Natural killer cell (primary cell): Measurements from ENCODE around the gene CLCN4. TPM values are rescaled to one million over a fixed set of nuclear protein-coding genes. Genes with fewer than 3 reads are reported as not detected.
A peak's percentile ranks its signal among the peaks of the same experiment; 100 is the strongest.

Source experiments
- ATAC-seq, 3 donors: fragments of 150-1000 bp in 2 of 3; fragments of 200-7000 bp in 1 of 3; cut with Tn5 transposase; 1 replicate in 1 of 3; 2 replicates in 2 of 3; pipeline ENCODE4 v1.10.0; 2021; ENCODE audit warnings: mild to moderate bottlenecking in 2 of 3, moderate library complexity in 2 of 3
- DNase-seq, 2 donors: peaks; one replicate each; pipeline versions ENCODE4 v3.0.0 to v3.0.0-alpha.2; 2013 to 2021; ENCODE audit warnings: mixed read lengths in 1 of 2
- H3K27ac ChIP-seq: one replicate; pipeline ENCODE4 v1.5.1; 2013; ENCODE audit warnings: mild to moderate bottlenecking, low read length
- H3K27me3 ChIP-seq: one replicate; pipeline ENCODE4 v1.6.1; 2013; ENCODE audit warnings: low read length; ENCODE audit not compliant: control insufficient read depth, insufficient read depth
- H3K36me3 ChIP-seq: one replicate; pipeline ENCODE4 v1.6.1; 2013; ENCODE audit warnings: low read length; ENCODE audit not compliant: control insufficient read depth, insufficient read depth
- H3K4me1 ChIP-seq: one replicate; pipeline ENCODE4 v1.6.1; 2013; ENCODE audit warnings: low read length; ENCODE audit not compliant: control insufficient read depth, insufficient read depth
- H3K4me3 ChIP-seq: one replicate; pipeline ENCODE4 v1.5.1; 2013; ENCODE audit warnings: low read length
- H3K9me3 ChIP-seq: one replicate; pipeline ENCODE4 v1.6.1; 2013; ENCODE audit warnings: low read length; ENCODE audit not compliant: control insufficient read depth, insufficient read depth
- H3K27ac Mint-ChIP-seq, 2 donors: one replicate each; pipeline ENCODE4 v1.8.0; 2022; ENCODE audit warnings: mild to moderate bottlenecking in 2 of 2, mixed read lengths in 2 of 2, moderate library complexity in 1 of 2
- H3K27me3 Mint-ChIP-seq, 2 donors: one replicate each; pipeline ENCODE4 v1.8.0; 2022; ENCODE audit warnings: low read depth in 2 of 2, mixed read lengths in 2 of 2
- H3K36me3 Mint-ChIP-seq: one replicate; pipeline ENCODE4 v1.8.0; 2022; ENCODE audit warnings: mixed read lengths
- H3K4me1 Mint-ChIP-seq, 2 donors: one replicate each; pipeline ENCODE4 v1.8.0; 2022; ENCODE audit warnings: mixed read lengths in 2 of 2
- H3K4me3 Mint-ChIP-seq: one replicate; pipeline ENCODE4 v1.8.0; 2022; ENCODE audit warnings: mild to moderate bottlenecking, moderate library complexity, mixed read lengths
- H3K9me3 Mint-ChIP-seq, 2 donors: one replicate each; pipeline ENCODE4 v1.8.0; 2022; ENCODE audit warnings: mixed read lengths in 2 of 2
- CTCF ChIP-seq: fragments of 200-600 bp; IDR thresholded peaks from one replicate; pipeline ENCODE4 v1.8.0; 2022; ENCODE audit warnings: antibody characterized with exemption
- WGBS: methylation state at CpG from one replicate; pipeline ENCODE4 v1.1.7; 2013; ENCODE audit warnings: missing lambda C conversion rate; ENCODE audit not compliant: insufficient coverage; 5-methylcytosine and 5-hydroxymethylcytosine counted together
- intact Hi-C: fragments of 100-400 bp; cut with micrococcal nuclease; formaldehyde crosslinking; loops from one replicate; pipeline ENCODE4 v1.14.2; 2022
- total RNA-seq, 4 donors: library from RNA; stranded (reverse); fragments of 120-200 nt in 1 of 4; gene quantifications; one replicate each; pipeline versions ENCODE4 v1.2.3 to v1.2.4, GENCODE V29; 2013 to 2022

The CLCN4 gene
- total RNA-seq, 3 donors from 2014 or later (not counting 1 experiment from before 2014, with no cell fraction given), result 0.05 to 0.66 (median 0.23) TPM

GRCh38 chrX:10158279-10159144 lies 1.7 kb downstream of the CLCN4 start:
- Histone ChIP-seq H3K9me3 (no peaks in the 10 kb centered on the region), H3K36me3 (no peaks in the 10 kb centered on the region), H3K4me1 (peaks cover 8% of the 10 kb centered on the region), H3K27ac (no peak overlapping the region), H3K27me3 (peaks cover 3% of the 10 kb centered on the region), H3K4me3 (peak overlapping the region; percentile 1)
- no peak for TF ChIP-seq CTCF
- DNase-seq (peak in 1 of 2 donors; percentile 3), ATAC-seq (peak in 1 of 3 donors; percentile 40)
- no peak overlapping the region for H3K27ac Mint-ChIP-seq
- H3K9me3 Mint-ChIP-seq, result no peaks in the 10 kb centered on the region
- intact Hi-C loops, result no loop called here
- H3K36me3 Mint-ChIP-seq, result no peaks in the 10 kb centered on the region
- WGBS, result 7% methylated on average over 56 of the region's 64 CpGs
- H3K4me1 Mint-ChIP-seq, result no peaks in the 10 kb centered on the region
- no peak overlapping the region for H3K4me3 Mint-ChIP-seq
- peaks cover 18 to 69% of the 10 kb centered on the region in 2 donors for H3K27me3 Mint-ChIP-seq

GRCh38 chrX:10159145-10159468 lies 2.3 kb downstream of the CLCN4 start:
- Histone ChIP-seq H3K9me3 (no peaks in the 10 kb centered on the region), H3K36me3 (no peaks in the 10 kb centered on the region), H3K27ac (no peak overlapping the region), H3K4me1 (peaks cover 8% of the 10 kb centered on the region), H3K27me3 (peaks cover 3% of the 10 kb centered on the region), H3K4me3 (no peak overlapping the region)
- H3K9me3 Mint-ChIP-seq, result no peaks in the 10 kb centered on the region
- peaks cover 18 to 75% of the 10 kb centered on the region in 2 donors for H3K27me3 Mint-ChIP-seq
- no peak overlapping the region for H3K4me3 Mint-ChIP-seq
- no peak overlapping the region for H3K27ac Mint-ChIP-seq
- no peak for ATAC-seq
- intact Hi-C loops, result no loop called here
- no peak for TF ChIP-seq CTCF
- no peaks in the 10 kb centered on the region for H3K36me3 Mint-ChIP-seq
- H3K4me1 Mint-ChIP-seq, result no peaks in the 10 kb centered on the region
- 83% methylated on average over 1 of the region's 7 CpGs for WGBS
- no peak for DNase-seq

GRCh38 chrX:10160211-10160610 lies 3.4 kb downstream of the CLCN4 start:
- Histone ChIP-seq H3K27me3 (peaks cover 3% of the 10 kb centered on the region), H3K36me3 (no peaks in the 10 kb centered on the region), H3K9me3 (no peaks in the 10 kb centered on the region), H3K4me1 (peaks cover 14% of the 10 kb centered on the region), H3K27ac (no peak overlapping the region), H3K4me3 (no peak overlapping the region)
- DNase-seq, result no peak
- Mint-ChIP-seq H3K4me1 (no peaks in the 10 kb centered on the region), H3K27me3 (peaks cover 18 to 73% of the 10 kb centered on the region in 2 donors), H3K36me3 (no peaks in the 10 kb centered on the region), H3K27ac (no peak overlapping the region), H3K4me3 (no peak overlapping the region), H3K9me3 (no peaks in the 10 kb centered on the region)
- TF ChIP-seq CTCF, result no peak
- ATAC-seq, result no peak
- WGBS, result 82% methylated on average over 9 of the region's 9 CpGs
- intact Hi-C loops, result no loop called here
